ENCODE data around the gene MAP6.

The MAP6 gene

GRCh38 chr11:75578977-75579376 lies 89.9 kb downstream of the MAP6 start:
- POLR2A ChIA-PET, result no interaction called here
- CTCF ChIA-PET, result interaction anchor here (1.1 to 2.3 kb wide), 3 partner anchors 9 to 15 kb away, joined by 3 to 6 read pairs (median 4); no protein-coding TSS in a partner anchor
- no peak for DNase-seq (ENCODE audit: extremely low spot score)
- TF ChIP-seq CTCF (IDR thresholded peaks at IDR 0.05; ENCODE audit: control extremely low read depth, extremely low read depth, low read depth, missing control alignments), result no peak

GRCh38 chr11:75577207-75577606 lies 91.6 kb downstream of the MAP6 start:
- POLR2A ChIA-PET, result no interaction called here
- TF ChIP-seq CTCF (IDR thresholded peaks at IDR 0.05; ENCODE audit: control extremely low read depth, extremely low read depth, low read depth, missing control alignments), result peak; percentile 21
- DNase-seq (ENCODE audit: extremely low spot score), result peak; percentile 42
- CTCF ChIA-PET, result interaction anchor here (0.9 to 3.5 kb wide), 9 partner anchors 9 to 132 kb away, joined by 3 to 23 read pairs (median 4); partner anchors contain the start of gene SERPINH1

GRCh38 chr11:75576499-75576918 lies 92.3 kb downstream of the MAP6 start:
- peak; percentile 70 for DNase-seq (ENCODE audit: extremely low spot score)
- no peak for TF ChIP-seq CTCF (IDR thresholded peaks at IDR 0.05; ENCODE audit: control extremely low read depth, extremely low read depth, low read depth, missing control alignments)
- POLR2A ChIA-PET, result no interaction called here
- CTCF ChIA-PET, result interaction anchor here (0.6 to 3.5 kb wide), 7 partner anchors 11 to 874 kb away, joined by 3 to 23 read pairs (median 4); partner anchors contain the start of gene SERPINH1

GRCh38 chr11:75576017-75576416 lies 92.8 kb downstream of the MAP6 start:
- ChIA-PET CTCF (interaction anchor here (0.6 to 3.5 kb wide), 6 partner anchors 11 to 874 kb away, joined by 3 to 23 read pairs (median 4); partner anchors contain the start of gene SERPINH1), POLR2A (no interaction called here)
- no peak for DNase-seq (ENCODE audit: extremely low spot score)
- TF ChIP-seq CTCF (IDR thresholded peaks at IDR 0.05; ENCODE audit: control extremely low read depth, extremely low read depth, low read depth, missing control alignments), result no peak

GRCh38 chr11:75574698-75575602 lies 93.9 kb downstream of the MAP6 start:
- ChIA-PET CTCF (interaction anchor here (1.1 to 3.5 kb wide), 4 partner anchors 10 to 167 kb away, joined by 3 to 23 read pairs (median 4); no protein-coding TSS in a partner anchor), POLR2A (interaction anchor here (0.9 kb wide), 1 partner anchor 9 kb away, joined by 3 read pairs; no protein-coding TSS in a partner anchor)
- no peak for TF ChIP-seq CTCF (IDR thresholded peaks at IDR 0.05; ENCODE audit: control extremely low read depth, extremely low read depth, low read depth, missing control alignments)
- DNase-seq (ENCODE audit: extremely low spot score), result no peak

- no peak for TF ChIP-seq CTCF (IDR thresholded peaks at IDR 0.05; ENCODE audit: control extremely low read depth, extremely low read depth, low read depth, missing control alignments)
- no peak for DNase-seq (ENCODE audit: extremely low spot score)
- CTCF ChIA-PET, result interaction anchor here (0.8 to 2.1 kb wide), 4 partner anchors 20 to 165 kb away, joined by 3 to 5 read pairs (median 4); no protein-coding TSS in a partner anchor
- POLR2A ChIA-PET, result no interaction called here
Observed at GRCh38 chr11:75572744-75573143, 96.1 kb downstream of the MAP6 start.

Measured in GM10248 (cell line).